Measurements from ENCODE around the gene AKAP3. TPM values are rescaled to one million over a fixed set of nuclear protein-coding genes. Genes with fewer than 3 reads are reported as not detected.

AKAP3 gene
- total and polyA plus RNA-seq, 2 donors (not counting 3 experiments of a cell fraction or from before 2014, with no cell fraction given), result 0.18 to 0.62 TPM

DNA sequence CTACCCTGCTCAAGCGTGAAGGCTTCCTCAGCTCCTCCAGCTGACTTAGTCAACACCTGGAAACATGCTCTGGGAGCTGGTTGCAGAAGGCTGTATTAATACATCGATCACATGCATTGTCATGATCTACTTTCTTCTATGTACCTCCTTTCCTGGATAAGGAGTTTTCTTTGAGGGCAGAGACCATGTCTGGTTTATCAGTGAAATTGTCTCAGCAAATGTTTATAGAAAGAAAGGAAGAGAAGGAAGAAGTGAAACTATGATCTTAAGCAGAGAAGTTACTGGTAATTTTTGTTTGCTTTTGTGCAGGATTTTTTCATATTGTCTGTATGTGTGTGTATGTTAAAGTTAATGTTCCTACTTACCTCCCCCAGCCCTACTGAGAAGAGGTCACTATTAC is 82.4 kb downstream of the AKAP3 start:
- no peak overlapping the region for H3K4me3 ChIP-seq (replicated peaks in 1 of 3; ENCODE audit: insufficient read depth in 1 of 3, low read depth in 1 of 3, low read length in 3 of 3)
- H3K79me2 ChIP-seq (ENCODE audit: control insufficient read depth, insufficient read depth, low read length), result no peaks in the 10 kb centered on the region
- H3K9ac ChIP-seq (replicated peaks; ENCODE audit: extremely low read depth, insufficient read depth, low read length), result no peak overlapping the region
- FAIRE-seq, result no peak
- POLR2A ChIA-PET, result no interaction called here
- no peaks in the 10 kb centered on the region for H3K36me3 ChIP-seq (ENCODE audit: control insufficient read depth in 2 of 2, extremely low read depth in 1 of 2, insufficient read depth in 2 of 2, low read length in 2 of 2)
- intact Hi-C loops (cut with micrococcal nuclease), result no loop called here
- TF ChIP-seq, protein P1, sequence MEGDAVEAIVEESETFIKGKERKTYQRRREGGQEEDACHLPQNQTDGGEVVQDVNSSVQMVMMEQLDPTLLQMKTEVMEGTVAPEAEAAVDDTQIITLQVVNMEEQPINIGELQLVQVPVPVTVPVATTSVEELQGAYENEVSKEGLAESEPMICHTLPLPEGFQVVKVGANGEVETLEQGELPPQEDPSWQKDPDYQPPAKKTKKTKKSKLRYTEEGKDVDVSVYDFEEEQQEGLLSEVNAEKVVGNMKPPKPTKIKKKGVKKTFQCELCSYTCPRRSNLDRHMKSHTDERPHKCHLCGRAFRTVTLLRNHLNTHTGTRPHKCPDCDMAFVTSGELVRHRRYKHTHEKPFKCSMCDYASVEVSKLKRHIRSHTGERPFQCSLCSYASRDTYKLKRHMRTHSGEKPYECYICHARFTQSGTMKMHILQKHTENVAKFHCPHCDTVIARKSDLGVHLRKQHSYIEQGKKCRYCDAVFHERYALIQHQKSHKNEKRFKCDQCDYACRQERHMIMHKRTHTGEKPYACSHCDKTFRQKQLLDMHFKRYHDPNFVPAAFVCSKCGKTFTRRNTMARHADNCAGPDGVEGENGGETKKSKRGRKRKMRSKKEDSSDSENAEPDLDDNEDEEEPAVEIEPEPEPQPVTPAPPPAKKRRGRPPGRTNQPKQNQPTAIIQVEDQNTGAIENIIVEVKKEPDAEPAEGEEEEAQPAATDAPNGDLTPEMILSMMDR (IDR thresholded peaks at IDR 0.05; ENCODE audit: extremely low read depth in 1 of 2, insufficient read depth in 1 of 2, low read depth in 1 of 2, low read length in 2 of 2), result no peak
- TF ChIP-seq GATA2 (IDR thresholded peaks at IDR 0.05; ENCODE audit: insufficient read depth, insufficient read length, low read depth, low read length) (no peak), MYC (IDR thresholded peaks at IDR 0.05; ENCODE audit: low read depth, low read length) (no peak)
- H4K20me1 ChIP-seq (replicated peaks; ENCODE audit: control insufficient read depth, extremely low read depth, insufficient read depth, low read length), result no peaks in the 10 kb centered on the region
- H3K27me3 ChIP-seq (ENCODE audit: control insufficient read depth in 2 of 2, insufficient read depth in 2 of 2, low read length in 2 of 2), result no peaks in the 10 kb centered on the region
- H3K9me3 ChIP-seq (replicated peaks; ENCODE audit: control insufficient read depth, insufficient read depth, low read length), result no peaks in the 10 kb centered on the region
- CTCF ChIA-PET, result no interaction called here
- no peak for DNase-seq (ENCODE audit: low read depth, low spot score)
- H2AFZ ChIP-seq (ENCODE audit: low read depth, low read length), result no peak overlapping the region
- no TSS peak for BruUV-seq (replicated peaks)
- dilution Hi-C loops (cut with MboI; ENCODE audit: extremely low pct_ligation_motif_present, low sequenced_read_pairs), result no loop called here
- peaks cover 3% of the 10 kb centered on the region for H3K4me1 ChIP-seq (ENCODE audit: control insufficient read depth, extremely low read depth, insufficient read depth, low read length)
- no peak overlapping the region for H3K27ac ChIP-seq (ENCODE audit: insufficient read depth, low read depth, low read length)
- no peak overlapping the region for H3K4me2 ChIP-seq (ENCODE audit: insufficient read depth, low read length)
- H3K9me1 ChIP-seq (replicated peaks; ENCODE audit: control insufficient read depth, extremely low read depth, insufficient read depth, low read length), result no peaks in the 10 kb centered on the region

Other genes starting within 250 kb of the AKAP3 start
- gene FGF6, start 203.2 kb downstream of the AKAP3 start, total RNA-seq, result not detected in 2 replicates
- not detected in 2 replicates for gene FGF6, start 203.2 kb downstream of the AKAP3 start, polyA plus RNA-seq
- 23.1 and 23.4 TPM in 2 replicates for gene RAD51AP1, start 110.2 kb downstream of the AKAP3 start, total RNA-seq
- gene RAD51AP1, start 110.2 kb downstream of the AKAP3 start, polyA plus RNA-seq, result 5.2 and 9.0 TPM in 2 replicates
- 38.7 and 47.0 TPM in 2 replicates for gene DYRK4, start 86.8 kb downstream of the AKAP3 start, total RNA-seq
- gene DYRK4, start 86.8 kb downstream of the AKAP3 start, polyA plus RNA-seq, result 45.4 and 48.7 TPM in 2 replicates
- 113 and 115 TPM in 2 replicates for gene NDUFA9, start 63 bp upstream of the AKAP3 start, total RNA-seq
- gene NDUFA9, start 63 bp upstream of the AKAP3 start, polyA plus RNA-seq, result 86.7 and 116 TPM in 2 replicates
- gene GALNT8, start 71.3 kb upstream of the AKAP3 start, total RNA-seq, result 0.09 TPM in 1 of 2 replicates, not detected in the other
- gene GALNT8, start 71.3 kb upstream of the AKAP3 start, polyA plus RNA-seq, result 0.03 TPM in 2 replicates